Activated CD4-positive, alpha-beta T cell treated with anti-CD3 and anti-CD28 coated beads for 24 hours (primary cell): ENCODE measurements around the gene DIP2C.
"Not testable (repeated sequence)": the region's sequence is repeated elsewhere in the genome, so short reads cannot be mapped to it uniquely, and the experiment has no call there.

Source experiments
- DNase-seq, 2 donors: peaks; one replicate each; pipeline ENCODE4 v3.0.0-alpha.2; 2020; ENCODE audit warnings: low read depth in 2 of 2

Gene DIP2C

GRCh38 chr10:596131-596530 is 93.3 kb downstream of the DIP2C start:
- DNase-seq, result not testable (repeated sequence)

DNA sequence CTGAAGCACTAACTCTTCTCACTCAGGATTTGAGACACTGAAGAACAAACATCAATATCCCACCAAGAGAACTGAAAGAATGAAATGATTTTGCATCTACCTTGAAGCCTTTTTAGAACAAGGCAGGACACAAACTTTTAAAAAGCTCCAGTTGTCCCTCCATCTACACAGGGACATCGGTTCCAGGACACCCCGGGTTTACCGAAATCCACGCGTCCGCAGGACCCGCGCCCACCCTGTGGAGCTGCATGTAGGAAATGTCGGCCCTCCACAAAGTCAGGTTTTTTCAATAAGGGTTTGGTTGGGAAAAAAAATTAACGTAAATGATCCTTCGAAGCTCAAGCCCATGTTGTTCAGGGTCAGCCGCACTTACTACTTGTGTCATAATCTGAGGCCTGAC is 94.0 kb downstream of the DIP2C start:
- no peak for DNase-seq

DNA sequence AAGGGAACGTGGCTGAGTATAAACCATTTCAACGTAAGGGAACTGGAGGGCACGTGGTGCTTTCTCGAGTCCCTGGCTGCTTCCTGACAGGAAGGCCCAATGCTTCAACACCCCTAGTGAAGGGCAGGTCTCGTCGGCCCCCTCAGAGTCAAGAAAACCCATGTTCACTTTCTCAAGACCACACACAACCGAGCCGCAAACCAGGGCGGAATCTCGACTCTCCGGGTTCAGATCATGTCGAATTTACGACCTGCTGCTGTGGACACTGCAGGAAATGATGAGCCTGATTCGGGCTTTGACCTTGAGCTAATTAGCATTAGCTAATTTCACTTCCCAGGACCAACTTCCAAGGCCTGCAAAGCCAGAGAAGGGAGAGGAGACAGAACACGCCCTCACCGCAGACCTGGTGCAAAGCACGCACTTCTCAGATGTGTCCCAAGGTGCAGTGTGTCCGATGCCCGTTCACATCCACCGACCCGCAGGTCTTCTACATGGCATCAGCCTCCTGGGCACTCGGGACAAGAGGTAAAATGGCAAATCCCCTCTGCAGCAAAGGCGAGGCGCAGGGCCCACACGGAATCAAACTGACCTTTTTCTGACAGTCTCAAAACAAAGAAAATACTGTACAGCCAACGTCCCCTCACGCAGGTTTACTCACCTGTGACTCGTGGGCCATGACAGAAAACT is 94.7 kb downstream of the DIP2C start:
- DNase-seq, result no peak

- DNase-seq, result no peak
These were observed 95.5 kb downstream of the DIP2C start for GRCh38 chr10:593901-594457.

DNA sequence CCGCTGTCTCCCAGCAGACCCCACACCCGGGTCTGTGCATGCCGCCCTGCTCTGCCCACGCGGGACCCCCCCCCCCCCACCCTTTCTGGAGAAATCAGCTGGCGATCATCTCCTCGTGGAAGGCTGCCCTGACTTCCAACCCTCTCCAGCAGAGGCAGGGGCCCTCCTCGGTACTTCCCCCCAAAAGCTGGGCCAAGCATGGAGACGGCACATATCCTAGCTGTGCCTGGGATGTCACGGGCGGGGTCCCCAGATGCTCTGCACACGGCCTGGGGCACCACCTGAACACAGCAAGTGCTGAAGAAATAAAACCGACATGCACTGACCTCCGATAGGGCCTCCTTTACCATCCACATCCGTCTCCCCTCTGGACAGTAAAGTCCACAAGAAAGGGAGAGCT is 96.0 kb downstream of the DIP2C start:
- DNase-seq, result no peak

DNA sequence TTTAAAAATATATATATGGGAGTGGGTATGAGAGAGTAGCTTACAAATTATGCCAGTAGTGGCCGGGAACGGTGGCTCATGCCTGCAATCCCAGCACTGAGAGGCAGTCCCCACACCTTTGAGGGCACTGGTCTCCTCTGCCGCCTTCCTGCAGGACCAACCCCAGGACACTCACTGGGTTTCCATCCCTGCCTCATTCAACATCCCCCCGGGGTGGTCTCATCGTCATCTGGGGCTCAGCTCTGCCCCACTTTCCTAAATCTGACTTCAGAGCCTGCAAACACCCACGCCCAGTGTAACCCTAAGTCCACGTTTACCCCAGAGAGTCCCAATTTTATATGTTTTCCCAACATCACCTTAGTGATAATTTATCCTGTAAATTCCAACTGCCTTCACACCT is 96.5 kb downstream of the DIP2C start:
- DNase-seq, result no peak

GRCh38 chr10:591646-592045 is 97.8 kb downstream of the DIP2C start:
- no peak for DNase-seq

GRCh38 chr10:590721-591120 is 98.7 kb downstream of the DIP2C start:
- no peak for DNase-seq

DNA sequence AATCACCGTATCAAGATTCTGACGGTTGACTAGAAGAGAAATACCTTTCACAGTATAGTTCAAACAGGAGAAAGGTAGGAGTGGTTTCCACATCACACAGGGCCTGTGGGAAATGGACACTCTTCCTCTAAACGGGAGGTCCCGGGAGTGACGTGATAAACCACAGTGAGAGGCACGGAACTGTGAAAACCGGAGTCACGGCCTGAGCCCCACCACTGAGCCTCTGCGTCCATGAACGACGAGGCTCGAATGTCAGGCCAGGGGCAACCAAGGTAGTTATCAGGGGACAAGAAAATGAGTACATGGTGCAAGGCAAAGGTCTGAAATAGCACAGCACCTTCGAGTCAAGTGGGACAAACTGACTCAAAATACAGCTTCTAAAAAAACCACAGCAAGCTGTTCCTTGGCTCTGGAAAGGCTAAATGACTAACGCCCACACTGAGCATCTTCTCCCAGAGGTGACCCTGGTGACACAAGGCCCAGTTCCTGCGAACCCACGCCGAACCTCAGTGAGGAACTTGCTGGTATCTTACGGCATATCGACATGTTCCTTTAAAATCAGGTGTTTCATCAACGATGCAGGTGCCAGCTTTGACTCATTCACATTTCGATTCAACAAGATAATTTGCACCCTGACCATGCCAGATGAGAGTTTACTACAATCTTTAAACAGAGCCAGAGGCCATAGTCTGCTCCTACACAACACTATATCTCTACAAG is 99.3 kb downstream of the DIP2C start:
- no peak for DNase-seq

GRCh38 chr10:588246-589165 is 101.0 kb downstream of the DIP2C start:
- no peak for DNase-seq

- no peak for DNase-seq
These were observed 102.8 kb downstream of the DIP2C start for GRCh38 chr10:586716-587115.

DNA sequence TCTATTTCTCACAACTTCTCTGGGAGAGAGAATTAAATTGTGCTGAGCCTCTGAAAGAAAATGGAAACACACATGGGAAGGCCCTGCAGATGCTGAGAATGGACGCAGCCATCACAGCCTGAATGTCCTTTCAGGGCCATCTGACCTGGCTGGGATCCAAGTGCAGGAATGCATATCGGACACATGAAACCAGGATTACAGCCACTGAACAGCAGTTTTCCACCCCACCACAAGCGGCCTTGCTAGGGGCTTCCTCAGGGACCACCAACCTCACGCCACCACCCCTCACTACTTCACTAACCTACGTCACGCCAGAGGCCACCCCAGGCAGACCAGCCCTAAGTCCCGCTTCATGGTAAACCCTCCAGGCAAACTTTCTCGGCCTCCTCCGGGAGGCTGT is 103.3 kb downstream of the DIP2C start:
- DNase-seq, result no peak

- DNase-seq, result no peak
These were observed 104.0 kb downstream of the DIP2C start for GRCh38 chr10:585502-585901.

- DNase-seq, result not testable (repeated sequence)
These were observed 104.8 kb downstream of the DIP2C start for GRCh38 chr10:584497-585290.

GRCh38 chr10:583433-583832 is 106.0 kb downstream of the DIP2C start:
- no peak for DNase-seq

- DNase-seq, result no peak
These were observed 107.6 kb downstream of the DIP2C start for GRCh38 chr10:581776-582330.

DNA sequence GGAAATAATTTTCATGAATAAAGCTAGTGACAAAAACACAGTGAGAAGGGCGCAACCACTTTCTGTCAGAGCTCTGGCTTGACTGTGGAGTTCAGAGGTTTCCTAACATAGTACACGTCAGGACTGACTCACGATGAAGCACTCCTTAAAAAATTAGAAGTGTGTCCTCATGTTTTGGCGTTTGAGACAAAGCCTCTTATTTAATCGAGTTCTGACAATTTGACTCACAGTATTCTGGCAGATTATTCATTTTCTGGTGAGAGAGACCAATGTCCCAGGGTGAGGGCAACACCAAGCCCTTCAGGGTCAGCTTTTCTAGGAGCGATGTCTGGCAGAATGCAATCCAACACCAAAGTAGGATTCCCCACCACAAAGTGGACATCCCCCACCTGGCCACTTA is 108.7 kb downstream of the DIP2C start:
- DNase-seq, result no peak

GRCh38 chr10:576130-576465 is 113.4 kb downstream of the DIP2C start:
- DNase-seq, result no peak

DNA sequence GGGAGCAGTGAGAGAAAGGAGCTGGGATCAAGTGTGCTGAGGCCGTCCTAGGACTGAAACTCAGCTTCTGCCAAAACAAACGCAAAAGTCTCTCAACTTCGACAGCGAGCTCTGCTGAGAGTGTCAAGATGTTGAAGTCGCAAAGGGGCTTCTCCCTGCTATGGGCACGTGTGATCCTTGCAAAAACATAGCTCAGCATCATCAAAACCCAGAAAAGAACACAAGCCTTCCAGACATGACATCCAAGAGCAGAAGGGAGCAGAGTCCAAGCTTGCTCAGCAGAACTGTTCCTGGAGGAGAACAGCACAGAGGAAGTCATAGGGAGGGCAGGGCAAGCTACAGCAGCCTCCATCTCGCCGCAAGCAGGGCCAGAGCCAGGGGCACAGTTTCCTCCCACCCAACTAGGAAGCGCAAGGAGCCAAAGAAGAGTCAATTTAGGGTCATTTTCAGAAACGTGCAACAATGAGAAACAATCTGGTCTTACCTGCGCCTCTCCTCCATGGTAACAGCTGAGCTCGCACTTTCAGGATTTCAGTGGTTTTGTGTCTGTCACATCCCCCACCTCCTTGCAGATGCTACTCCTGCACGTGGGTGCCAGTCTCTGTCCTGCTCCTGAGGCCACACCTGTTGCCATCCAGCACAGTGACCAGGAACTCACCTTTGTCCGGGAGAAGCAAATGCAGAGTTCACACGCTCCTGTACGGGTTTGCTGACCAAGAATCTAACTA is 113.9 kb downstream of the DIP2C start:
- DNase-seq, result no peak

DNA sequence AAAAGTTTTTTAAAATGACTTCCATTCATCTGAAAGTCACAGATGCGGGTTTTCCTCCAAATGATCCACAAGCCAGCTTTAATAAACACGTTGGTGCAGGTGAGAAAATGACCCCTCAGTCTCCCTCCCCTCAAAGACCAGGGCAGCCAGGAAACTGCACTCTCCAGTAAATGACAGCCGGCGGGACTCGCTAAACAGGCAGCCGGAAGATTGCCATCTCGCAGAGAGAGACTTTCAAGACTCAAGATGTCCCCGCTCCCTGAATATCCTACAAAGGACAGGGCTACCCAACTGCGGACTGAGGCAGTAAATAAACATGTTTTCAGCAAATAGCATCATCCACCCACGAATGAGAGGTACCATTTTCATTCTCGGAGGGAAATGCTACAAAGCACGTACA is 116.8 kb downstream of the DIP2C start:
- DNase-seq, result no peak
